Activated T-helper 1 cell treated with anti-CD3 and anti-CD28 coated beads, Interleukin-12 subunit alpha, Interleukin-12 subunit beta, Interleukin-2, Interleukin-4 antibody, amounts not matched to agents 30 ng/mL and 10 ng/mL and 1 ng/mL, durations not matched to agents 14 hours and 24 hours and 36 hours (primary cell): ENCODE data around the gene LTV1. TPM values are rescaled to one million over a fixed set of nuclear protein-coding genes. Genes with fewer than 3 reads are reported as not detected.
"Not testable (repeated sequence)": the region's sequence is repeated elsewhere in the genome, so short reads cannot be mapped to it uniquely, and the experiment has no call there.

ENCODE experiments used
- DNase-seq: peaks from one replicate; pipeline ENCODE4 v3.0.0; 2021; ENCODE audit warnings: low spot score
- H3K27ac Mint-ChIP-seq: one replicate; pipeline ENCODE4 v1.8.0; 2021; ENCODE audit warnings: mild to moderate bottlenecking, mixed read lengths
- H3K27me3 Mint-ChIP-seq: one replicate; pipeline ENCODE4 v1.8.0; 2022; ENCODE audit warnings: mild to moderate bottlenecking, moderate library complexity, mixed read lengths; ENCODE audit not compliant: insufficient read depth
- H3K36me3 Mint-ChIP-seq: one replicate; pipeline ENCODE4 v1.8.0; 2021; ENCODE audit warnings: low read depth, mixed read lengths
- H3K4me1 Mint-ChIP-seq: one replicate; pipeline ENCODE4 v1.8.0; 2021; ENCODE audit warnings: low read depth, mixed read lengths
- H3K4me3 Mint-ChIP-seq: one replicate; pipeline ENCODE4 v1.8.0; 2021; ENCODE audit warnings: mild to moderate bottlenecking, moderate library complexity, mixed read lengths
- H3K9me3 Mint-ChIP-seq: one replicate; pipeline ENCODE4 v1.8.0; 2021; ENCODE audit warnings: mixed read lengths
- intact Hi-C: fragments of 100-400 bp; cut with micrococcal nuclease; formaldehyde crosslinking; loops from one replicate; pipeline ENCODE4 v1.15.1; 2024
- total RNA-seq: library from RNA; stranded (reverse); gene quantifications from 2 replicates; pipeline ENCODE4 v1.2.3, GENCODE V29; 2022

Gene LTV1, protein sequence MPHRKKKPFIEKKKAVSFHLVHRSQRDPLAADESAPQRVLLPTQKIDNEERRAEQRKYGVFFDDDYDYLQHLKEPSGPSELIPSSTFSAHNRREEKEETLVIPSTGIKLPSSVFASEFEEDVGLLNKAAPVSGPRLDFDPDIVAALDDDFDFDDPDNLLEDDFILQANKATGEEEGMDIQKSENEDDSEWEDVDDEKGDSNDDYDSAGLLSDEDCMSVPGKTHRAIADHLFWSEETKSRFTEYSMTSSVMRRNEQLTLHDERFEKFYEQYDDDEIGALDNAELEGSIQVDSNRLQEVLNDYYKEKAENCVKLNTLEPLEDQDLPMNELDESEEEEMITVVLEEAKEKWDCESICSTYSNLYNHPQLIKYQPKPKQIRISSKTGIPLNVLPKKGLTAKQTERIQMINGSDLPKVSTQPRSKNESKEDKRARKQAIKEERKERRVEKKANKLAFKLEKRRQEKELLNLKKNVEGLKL
- 63.0 and 67.9 TPM in 2 replicates for total RNA-seq

GRCh38 chr6:143842902-143843676 is at the start of gene LTV1:
Gene LTV1 (plus strand): TSS chr6:143843338. CDS start chr6:143843478, 140 bp downstream.
- Mint-ChIP-seq H3K4me3 (peak within 1 kb of the TSS; percentile 95), H3K27me3 (no peaks in the 10 kb centered on the region), H3K36me3 (peaks cover 33% of the 10 kb centered on the region), H3K4me1 (peaks cover 29% of the 10 kb centered on the region), H3K27ac (peak within 1 kb of the TSS; percentile 95), H3K9me3 (no peaks in the 10 kb centered on the region)
- peak; percentile 88 for DNase-seq
- intact Hi-C loops: loop anchor here (1.0 to 10.0 kb wide), 17 partner anchors 14 to 1894 kb away; partner anchors contain the start of genes ADAT2, EPM2A, FUCA2 and NMBR

- DNase-seq, H3K27ac Mint-ChIP-seq, H3K27me3 Mint-ChIP-seq, H3K4me1 Mint-ChIP-seq, H3K4me3 Mint-ChIP-seq, intact Hi-C loops: not testable (repeated sequence)
- Mint-ChIP-seq H3K9me3 (peaks cover 49% of the 10 kb centered on the region), H3K36me3 (peaks cover 65% of the 10 kb centered on the region)
These were observed 46.6 kb upstream of the LTV1 start for GRCh38 chr6:143796551-143796950.

GRCh38 chr6:143798487-143798886 is 44.7 kb upstream of the LTV1 start:
- H3K4me3 Mint-ChIP-seq, H3K4me1 Mint-ChIP-seq, H3K27me3 Mint-ChIP-seq, H3K27ac Mint-ChIP-seq, DNase-seq, intact Hi-C loops: not testable (repeated sequence)
- peaks cover 61% of the 10 kb centered on the region for H3K36me3 Mint-ChIP-seq
- peaks cover 36% of the 10 kb centered on the region for H3K9me3 Mint-ChIP-seq

- H3K36me3 Mint-ChIP-seq: peaks cover 62% of the 10 kb centered on the region
- intact Hi-C loops: loop anchor here (10.0 kb wide), 1 partner anchor 542 kb away; no protein-coding TSS in a partner anchor
These were observed 40.1 kb upstream of the LTV1 start for GRCh38 chr6:143802833-143803565.

DNA sequence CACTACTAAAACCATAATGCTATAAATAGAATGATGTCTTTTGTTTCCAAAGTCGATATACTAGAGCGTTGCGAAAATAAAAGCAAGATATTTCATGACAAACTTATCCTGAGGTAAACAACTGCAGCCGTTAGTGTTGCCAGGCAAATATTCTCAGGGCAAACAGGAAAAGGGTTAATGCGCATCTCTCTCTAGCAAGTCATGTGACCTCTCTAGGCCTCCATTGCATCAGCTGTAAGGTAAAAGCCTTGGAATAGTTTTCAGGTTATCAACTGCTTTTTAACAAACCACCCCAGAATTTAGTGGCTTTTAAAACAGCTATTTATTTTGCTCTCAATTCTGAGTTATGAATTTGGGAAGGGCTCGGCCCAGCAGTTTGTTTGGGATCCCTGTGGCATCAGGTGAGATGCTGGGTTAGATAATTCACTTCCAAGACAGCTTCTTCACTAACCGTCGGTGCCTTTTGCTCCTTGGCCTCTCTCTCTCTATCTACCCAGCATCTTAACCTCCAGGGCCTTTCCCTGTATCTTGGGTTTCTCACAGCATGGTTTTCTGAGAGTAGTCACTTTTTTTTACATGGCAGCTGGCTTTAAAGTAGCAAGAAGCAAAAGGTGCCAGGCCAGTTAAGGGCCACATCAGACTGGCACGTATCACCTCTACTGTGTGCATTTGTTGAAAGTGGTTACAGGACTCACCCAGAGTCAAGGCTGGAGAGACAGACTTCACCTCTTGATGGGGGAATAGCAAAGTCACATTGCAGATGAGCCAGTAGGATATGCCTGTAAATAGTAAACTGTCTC is 39.2 kb upstream of the LTV1 start:
- DNase-seq: no peak
- Mint-ChIP-seq H3K4me1 (peaks cover 53% of the 10 kb centered on the region), H3K27me3 (peaks cover 3% of the 10 kb centered on the region), H3K27ac (peak overlapping the region; percentile 94), H3K36me3 (peaks cover 57% of the 10 kb centered on the region), H3K4me3 (no peak overlapping the region), H3K9me3 (peaks cover 30% of the 10 kb centered on the region)
- intact Hi-C loops: loop anchor here (10.0 kb wide), 1 partner anchor 541 kb away; no protein-coding TSS in a partner anchor

More at GRCh38 chr6:143802833-143803565, 40.1 kb upstream of the LTV1 start:
- H3K4me3 Mint-ChIP-seq: no peak overlapping the region
- DNase-seq: no peak
- peaks cover 48% of the 10 kb centered on the region for H3K4me1 Mint-ChIP-seq
- peaks cover 33% of the 10 kb centered on the region for H3K9me3 Mint-ChIP-seq
- peak overlapping the region; percentile 80 for H3K27ac Mint-ChIP-seq
- H3K27me3 Mint-ChIP-seq: peaks cover 3% of the 10 kb centered on the region

- Mint-ChIP-seq H3K27ac (peak overlapping the region; percentile 94), H3K4me1 (peaks cover 55% of the 10 kb centered on the region), H3K36me3 (peaks cover 48% of the 10 kb centered on the region), H3K4me3 (peak overlapping the region; percentile 45), H3K27me3 (peaks cover 3% of the 10 kb centered on the region), H3K9me3 (peaks cover 21% of the 10 kb centered on the region)
- intact Hi-C loops: loop anchor here (5.0 to 10.0 kb wide), 4 partner anchors 113 to 953 kb away; no protein-coding TSS in a partner anchor
- no peak for DNase-seq
These were observed 38.3 kb upstream of the LTV1 start for GRCh38 chr6:143804835-143805239.

- Mint-ChIP-seq H3K27ac (peak overlapping the region; percentile 94), H3K9me3 (peaks cover 13% of the 10 kb centered on the region), H3K4me1 (peaks cover 55% of the 10 kb centered on the region), H3K4me3 (peak overlapping the region; percentile 56), H3K27me3 (peaks cover 3% of the 10 kb centered on the region), H3K36me3 (peaks cover 37% of the 10 kb centered on the region)
- intact Hi-C loops: loop anchor here (1.0 to 10.0 kb wide), 12 partner anchors 37 to 954 kb away; partner anchors contain the start of genes LTV1 and STX11
- peak; percentile 48 for DNase-seq
These were observed 36.6 kb upstream of the LTV1 start for GRCh38 chr6:143806282-143807102.

DNA sequence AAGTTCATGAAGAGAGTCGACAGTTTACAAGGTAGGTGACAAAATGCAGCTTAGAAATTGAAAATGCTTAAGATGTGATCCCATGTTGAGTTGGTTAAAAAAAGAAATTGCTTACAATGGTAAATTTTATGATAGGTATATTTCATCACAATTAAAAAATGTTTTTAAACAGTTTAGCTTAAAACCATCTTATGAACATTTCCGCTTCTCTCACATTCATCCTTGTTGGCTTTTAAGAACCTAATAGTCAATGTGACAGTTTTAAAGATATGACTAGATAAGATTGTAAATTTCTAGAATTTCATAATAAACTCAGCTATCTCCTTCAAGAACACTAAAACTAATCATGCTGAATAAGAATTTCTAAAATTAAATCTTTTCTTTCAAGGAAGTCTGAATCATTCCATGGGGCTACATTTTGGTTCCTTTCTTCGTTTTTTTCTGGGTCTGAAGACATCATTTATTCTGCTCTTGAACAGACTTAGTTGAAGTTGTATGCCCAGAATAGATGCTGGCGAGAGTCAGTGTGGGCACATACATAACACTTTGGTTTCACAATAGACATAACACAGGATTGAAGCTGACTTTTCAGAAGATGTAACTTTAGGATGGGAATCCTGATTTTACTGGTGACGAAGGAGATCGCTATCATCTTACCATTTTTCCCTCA is 35.9 kb upstream of the LTV1 start:
- Mint-ChIP-seq H3K36me3 (peaks cover 34% of the 10 kb centered on the region), H3K4me1 (peaks cover 62% of the 10 kb centered on the region), H3K27me3 (peaks cover 3% of the 10 kb centered on the region), H3K27ac (peak overlapping the region; percentile 94), H3K4me3 (peak overlapping the region; percentile 57), H3K9me3 (peaks cover 13% of the 10 kb centered on the region)
- intact Hi-C loops: loop anchor here (2.0 to 10.0 kb wide), 7 partner anchors 74 to 955 kb away; partner anchors contain the start of gene STX11
- DNase-seq: no peak

DNA sequence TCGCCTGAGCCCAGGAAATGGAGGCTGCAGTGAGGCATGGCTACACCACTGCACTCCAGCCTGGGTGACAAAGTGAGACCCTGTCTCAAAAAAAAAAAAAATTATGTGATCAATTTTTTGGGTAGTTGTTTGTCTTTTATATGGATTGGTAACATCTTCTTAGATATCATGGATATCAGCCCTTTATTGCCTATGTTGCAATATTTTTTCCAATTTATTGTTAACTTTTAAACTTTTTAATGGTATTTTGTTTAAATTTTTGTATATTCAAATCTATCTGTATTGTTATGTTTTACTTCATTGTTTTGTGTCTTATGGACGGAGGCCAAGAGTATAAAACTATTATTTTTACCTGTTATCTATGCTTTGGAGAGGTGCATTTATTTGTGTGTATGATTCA is 32.4 kb upstream of the LTV1 start:
- H3K27me3 Mint-ChIP-seq: peaks cover 3% of the 10 kb centered on the region
- intact Hi-C loops: loop anchor here (5.0 kb wide), 1 partner anchor 43 kb away; no protein-coding TSS in a partner anchor
- DNase-seq: no peak
- H3K4me3 Mint-ChIP-seq: no peak overlapping the region
- H3K4me1 Mint-ChIP-seq: peaks cover 41% of the 10 kb centered on the region
- no peak overlapping the region for H3K27ac Mint-ChIP-seq
- H3K9me3 Mint-ChIP-seq: peaks cover 9% of the 10 kb centered on the region
- H3K36me3 Mint-ChIP-seq: peaks cover 23% of the 10 kb centered on the region

GRCh38 chr6:143811501-143812157 is 31.5 kb upstream of the LTV1 start:
- intact Hi-C loops: loop anchor here (5.0 kb wide), 1 partner anchor 44 kb away; no protein-coding TSS in a partner anchor
- no peak for DNase-seq
- H3K36me3 Mint-ChIP-seq: peaks cover 19% of the 10 kb centered on the region
- no peak overlapping the region for H3K4me3 Mint-ChIP-seq
- H3K9me3 Mint-ChIP-seq: peaks cover 9% of the 10 kb centered on the region
- H3K27ac Mint-ChIP-seq: no peak overlapping the region
- H3K4me1 Mint-ChIP-seq: peaks cover 32% of the 10 kb centered on the region
- no peaks in the 10 kb centered on the region for H3K27me3 Mint-ChIP-seq
